GM21526 (cell line): ENCODE results near the gene RPP40.
"Not testable (repeated sequence)": the region's sequence is repeated elsewhere in the genome, so short reads cannot be mapped to it uniquely, and the experiment has no call there.

Experiments
- ATAC-seq: cut with Tn5 transposase; IDR thresholded peaks from one replicate; pipeline ENCODE4 v1.9.1; 2021; ENCODE audit warnings: moderate library complexity; ENCODE audit not compliant: unreplicated experiment, low FRiP score

RPP40 gene, protein sequence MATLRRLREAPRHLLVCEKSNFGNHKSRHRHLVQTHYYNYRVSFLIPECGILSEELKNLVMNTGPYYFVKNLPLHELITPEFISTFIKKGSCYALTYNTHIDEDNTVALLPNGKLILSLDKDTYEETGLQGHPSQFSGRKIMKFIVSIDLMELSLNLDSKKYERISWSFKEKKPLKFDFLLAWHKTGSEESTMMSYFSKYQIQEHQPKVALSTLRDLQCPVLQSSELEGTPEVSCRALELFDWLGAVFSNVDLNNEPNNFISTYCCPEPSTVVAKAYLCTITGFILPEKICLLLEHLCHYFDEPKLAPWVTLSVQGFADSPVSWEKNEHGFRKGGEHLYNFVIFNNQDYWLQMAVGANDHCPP

DNA sequence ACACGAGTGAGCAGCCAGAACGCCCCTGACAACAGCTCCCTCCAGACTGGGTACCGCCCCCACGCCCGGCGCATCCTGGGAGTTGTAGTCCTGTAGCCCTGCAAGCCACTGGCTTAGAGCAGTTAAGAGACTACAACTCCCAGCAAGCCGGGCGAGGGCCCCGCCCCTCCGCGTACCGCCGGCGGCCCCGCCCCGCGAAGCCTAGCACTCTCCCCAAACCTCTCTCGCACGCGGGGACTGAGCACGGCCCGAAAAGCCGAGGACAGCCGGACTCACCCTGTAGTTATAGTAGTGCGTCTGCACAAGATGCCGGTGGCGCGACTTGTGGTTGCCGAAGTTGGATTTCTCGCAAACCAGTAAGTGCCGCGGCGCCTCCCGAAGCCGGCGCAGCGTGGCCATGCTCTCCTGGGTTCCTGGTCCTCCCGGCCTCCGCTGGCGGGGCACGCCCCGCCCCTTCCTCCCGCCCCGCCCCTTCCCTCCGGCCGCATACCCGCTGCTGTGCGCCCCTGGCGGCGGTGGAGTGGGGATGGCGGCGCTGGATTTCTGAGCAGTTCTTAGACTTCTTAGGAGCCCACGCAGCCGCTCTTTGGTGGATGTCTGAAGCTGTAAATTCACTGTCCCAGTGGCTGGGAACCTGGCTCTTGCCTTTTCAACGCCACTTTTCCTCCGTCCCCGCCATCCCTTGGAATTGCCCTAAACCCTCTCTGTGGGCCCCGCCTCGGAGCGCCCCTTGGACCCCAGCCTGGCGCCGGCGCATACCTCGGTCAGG lies at the start of gene RPP40:
TSS of gene RPP40 (minus strand) at position 434 of the 769 bp plus-strand sequence. CDS start at position 399, 35 bp downstream.
- ATAC-seq: peak; percentile 96

DNA sequence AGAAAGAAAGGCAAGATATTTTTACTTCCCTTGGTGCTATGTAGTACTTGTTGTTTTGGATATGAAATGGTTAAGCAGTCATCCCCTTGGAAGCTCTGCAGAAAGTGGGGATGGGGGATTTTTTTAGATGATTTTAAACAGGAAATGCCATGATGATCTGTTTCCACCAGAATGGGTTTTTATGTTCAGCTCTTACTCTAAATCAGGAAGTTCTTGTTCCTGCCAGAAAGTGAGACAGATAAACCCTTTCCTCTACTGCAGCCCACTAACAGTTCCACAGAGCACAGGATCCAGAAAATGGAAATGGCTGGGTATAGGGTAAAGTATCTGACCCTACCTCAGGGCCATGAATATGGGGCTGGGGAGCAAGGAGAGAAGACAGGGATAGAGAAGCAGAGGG lies 49.2 kb upstream of the RPP40 start:
- no peak for ATAC-seq

DNA sequence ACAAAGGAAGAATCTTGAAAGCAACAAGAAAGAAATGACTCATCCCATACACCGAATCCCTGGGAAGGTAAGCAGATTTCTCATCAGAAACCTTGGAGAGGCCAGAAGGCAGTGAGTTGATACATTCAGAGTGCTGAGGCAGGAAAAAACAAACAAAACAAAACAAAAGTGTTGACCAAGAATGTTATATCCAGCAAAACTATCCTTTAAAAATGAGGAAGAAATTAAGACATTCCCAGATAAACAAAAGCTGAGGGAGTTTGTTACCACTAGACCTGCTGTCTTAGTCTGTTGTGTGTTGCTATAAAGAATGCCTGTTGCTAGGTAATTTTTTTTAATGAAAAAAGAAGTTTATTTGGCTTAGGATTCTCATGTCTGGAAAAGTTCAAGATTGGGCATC lies 47.6 kb upstream of the RPP40 start:
- no peak for ATAC-seq

DNA sequence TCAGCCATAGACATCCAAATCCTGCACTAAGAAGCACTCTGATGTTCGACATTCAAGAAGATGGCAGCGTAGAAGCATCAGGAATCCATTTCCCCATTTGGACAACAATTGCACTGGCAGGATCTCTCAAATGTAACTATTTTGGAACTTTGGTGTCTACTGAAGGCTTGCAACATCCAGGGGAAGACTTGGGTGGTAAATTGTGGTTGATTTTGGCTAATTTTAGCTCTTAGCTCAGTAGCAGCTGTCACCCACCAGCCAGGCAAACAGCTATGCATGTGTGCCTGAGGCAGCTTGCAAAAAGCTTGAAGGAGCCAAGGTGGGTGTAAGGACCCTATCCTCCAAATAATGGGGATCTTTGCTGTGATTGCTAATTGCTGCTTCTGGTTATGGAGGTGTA lies 46.2 kb upstream of the RPP40 start:
- ATAC-seq: no peak

DNA sequence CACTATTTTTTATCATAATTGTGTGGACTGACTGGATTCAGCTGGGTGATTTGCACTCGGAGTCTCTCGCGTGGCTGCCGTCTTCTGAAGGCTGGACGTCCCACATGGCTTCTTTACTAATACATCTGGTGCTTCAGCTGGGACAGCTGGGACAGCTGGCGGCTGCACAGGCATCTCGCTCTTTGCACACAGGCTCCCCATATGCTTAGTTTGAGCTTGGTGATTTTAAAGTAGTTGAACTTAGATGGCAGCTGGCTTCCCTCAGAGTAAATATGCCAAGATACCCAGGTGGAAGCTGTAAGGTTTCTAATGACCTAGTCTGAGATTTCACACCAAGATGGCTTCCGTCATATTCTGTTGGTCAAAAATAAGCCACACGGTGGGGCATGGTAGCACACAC lies 42.6 kb upstream of the RPP40 start:
- ATAC-seq: no peak

DNA sequence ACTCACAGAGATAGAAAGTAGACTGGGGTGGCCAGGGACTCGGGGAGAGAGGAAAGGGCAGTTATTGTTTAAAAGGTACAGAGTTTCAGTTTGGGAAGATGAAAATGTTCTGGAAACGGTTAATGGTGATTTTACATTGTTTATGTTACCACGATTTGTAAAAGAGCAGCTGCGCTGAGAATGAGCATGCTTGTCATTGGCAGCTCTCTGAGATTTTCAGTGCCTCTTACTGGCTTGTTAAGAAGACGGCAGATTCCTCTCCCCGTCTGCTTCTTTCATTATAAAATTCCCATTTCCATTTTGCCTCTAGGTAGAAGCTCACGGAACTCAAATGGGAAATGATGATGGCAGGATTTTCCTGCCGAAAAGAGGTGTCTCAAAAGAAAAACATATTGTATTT lies 41.6 kb upstream of the RPP40 start:
- ATAC-seq: no peak

DNA sequence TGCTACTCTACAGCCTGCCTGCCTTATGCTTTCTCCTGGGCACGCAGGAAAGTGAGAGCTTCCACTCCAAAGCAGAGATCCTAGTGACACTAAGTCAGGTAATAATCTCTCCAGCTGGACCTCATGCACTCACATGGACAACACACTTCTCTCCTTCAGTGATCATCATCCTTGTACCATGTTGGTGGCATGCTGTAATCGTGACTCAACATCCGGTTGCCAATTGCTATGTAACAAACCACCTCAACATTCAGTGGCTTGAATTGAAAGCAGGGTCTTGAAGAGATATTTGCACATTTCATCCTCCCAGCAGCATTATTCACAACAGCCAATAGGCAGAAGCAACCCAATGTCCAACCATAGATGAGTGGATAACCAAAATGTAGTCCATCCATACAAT lies 41.0 kb upstream of the RPP40 start:
- no peak for ATAC-seq

DNA sequence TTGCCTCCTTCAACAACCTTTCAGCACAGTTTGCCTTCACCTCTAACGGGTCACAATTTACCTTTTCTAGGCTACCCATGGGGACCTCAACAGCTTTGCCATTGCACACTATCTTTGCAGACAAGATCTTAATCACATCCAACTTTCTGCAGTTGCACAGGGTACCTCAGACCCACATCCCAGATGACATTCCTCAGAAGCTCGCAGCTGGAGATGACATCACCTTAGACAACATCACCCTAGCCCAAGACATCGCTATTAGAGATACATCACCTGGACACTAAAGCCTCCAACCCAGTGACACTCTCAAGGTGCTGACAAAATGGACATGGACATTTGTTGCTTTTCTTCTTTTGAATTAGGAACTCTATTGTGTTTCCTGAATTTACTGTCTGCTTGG lies 38.6 kb upstream of the RPP40 start:
- ATAC-seq: no peak

DNA sequence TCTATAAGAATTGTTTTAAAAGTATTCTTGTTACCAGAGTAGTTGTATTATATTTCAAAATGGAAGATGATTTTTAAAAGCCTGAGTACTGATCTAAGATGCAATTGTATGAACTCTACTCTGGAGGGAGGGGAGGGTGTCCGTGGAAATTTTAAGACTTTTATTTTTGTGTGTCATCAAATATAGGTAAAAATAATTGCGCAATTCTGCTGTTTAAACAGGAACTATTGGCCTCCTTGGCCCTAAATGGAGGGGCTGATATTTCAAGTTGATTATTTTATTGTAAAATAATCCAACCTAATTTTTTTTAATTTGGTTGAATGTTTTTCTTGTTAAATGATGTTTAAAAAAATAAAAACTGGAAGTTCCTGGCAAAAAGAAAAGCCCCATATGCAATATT lies 38.1 kb upstream of the RPP40 start:
- ATAC-seq: no peak

DNA sequence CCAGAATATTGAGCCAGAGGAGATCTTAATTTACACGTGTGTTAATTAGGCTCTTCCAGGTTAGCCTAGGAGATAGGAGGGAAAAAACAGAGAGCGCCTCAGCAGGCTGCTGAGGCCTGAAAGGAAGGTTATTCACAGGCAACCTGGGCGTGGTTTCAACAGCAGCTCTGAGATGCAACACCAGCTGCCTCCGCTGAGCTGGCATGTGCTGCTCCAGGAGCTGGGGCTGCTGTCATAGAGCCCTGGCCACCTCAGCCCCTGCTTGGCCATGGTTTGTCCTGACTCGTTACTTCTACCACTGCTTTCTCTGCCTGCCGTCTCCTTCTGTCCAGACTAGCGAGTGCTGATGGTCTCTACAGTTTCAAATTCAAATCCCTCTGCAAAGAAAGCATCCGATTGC lies 32.4 kb upstream of the RPP40 start:
- ATAC-seq: no peak

DNA sequence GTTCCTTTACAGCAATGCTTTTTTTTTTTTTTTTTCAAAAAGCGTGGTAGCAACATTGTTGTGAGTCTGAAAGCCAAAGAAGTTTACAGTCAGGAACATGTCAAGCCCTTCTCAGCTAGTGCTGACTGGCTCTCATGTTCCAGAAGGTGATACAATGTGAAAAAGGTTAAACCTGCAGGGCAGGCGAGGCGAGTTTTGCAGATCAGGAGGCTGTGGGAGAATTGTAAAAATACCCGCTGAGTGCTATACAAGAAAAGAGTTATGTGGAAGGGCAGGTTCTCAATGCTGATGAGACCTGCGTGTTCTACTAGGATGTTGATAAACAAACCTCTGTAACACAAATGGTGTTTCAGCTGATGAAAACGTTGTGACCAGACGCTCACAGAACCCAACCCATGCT lies 30.9 kb upstream of the RPP40 start:
- ATAC-seq: no peak

DNA sequence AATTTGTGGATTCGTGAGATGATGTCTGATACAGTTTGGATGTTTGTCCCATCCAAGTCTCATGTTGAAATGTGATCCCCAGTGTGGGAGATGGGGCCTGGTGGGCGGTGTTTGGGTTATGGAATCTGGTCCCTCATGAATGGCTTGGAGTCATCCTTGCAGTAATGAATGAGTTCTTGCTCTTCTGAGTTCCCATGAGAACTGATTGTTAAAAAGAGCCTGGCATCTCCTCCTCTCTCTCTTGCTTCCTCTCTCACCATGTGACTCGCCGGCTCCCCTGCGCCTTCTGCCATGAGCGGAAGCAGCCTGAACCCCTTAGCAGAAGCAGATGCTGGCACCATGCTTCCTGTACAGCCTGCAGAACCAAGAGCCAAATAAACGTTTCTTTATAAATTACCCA lies 30.5 kb upstream of the RPP40 start:
- ATAC-seq: no peak

DNA sequence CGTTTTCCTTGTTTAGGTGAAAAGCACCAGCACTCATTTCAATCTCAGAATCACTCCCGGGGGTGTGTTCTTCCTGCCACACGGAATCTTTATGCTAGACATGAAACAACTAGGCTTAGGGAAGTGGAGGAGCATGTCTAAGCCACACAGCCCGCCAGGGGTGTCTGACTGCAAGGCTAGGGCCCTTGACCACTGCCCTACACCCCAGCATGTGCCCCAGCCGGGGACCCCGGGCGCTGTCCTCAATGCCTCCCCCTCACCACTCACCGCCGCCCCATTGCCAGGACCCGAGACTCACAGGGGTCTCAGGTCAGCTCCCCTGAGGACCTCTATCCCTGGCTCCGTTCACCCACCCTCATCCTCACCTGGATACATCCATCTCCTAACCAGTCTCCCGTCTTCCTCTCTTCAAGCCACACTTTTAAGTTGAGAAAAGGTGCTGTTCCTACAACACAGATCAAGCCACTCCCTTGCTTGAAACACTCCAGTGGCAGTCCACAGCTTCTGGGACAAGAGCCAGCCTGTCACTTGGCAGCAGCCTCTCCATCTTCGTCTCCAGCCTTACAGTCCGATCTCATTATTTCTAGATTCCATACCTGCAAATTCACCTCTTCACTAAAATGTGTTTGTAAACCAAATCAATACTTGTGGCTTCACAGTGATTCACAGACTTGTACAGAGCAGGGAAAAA lies 29.5 kb upstream of the RPP40 start:
- ATAC-seq: not testable (repeated sequence)

DNA sequence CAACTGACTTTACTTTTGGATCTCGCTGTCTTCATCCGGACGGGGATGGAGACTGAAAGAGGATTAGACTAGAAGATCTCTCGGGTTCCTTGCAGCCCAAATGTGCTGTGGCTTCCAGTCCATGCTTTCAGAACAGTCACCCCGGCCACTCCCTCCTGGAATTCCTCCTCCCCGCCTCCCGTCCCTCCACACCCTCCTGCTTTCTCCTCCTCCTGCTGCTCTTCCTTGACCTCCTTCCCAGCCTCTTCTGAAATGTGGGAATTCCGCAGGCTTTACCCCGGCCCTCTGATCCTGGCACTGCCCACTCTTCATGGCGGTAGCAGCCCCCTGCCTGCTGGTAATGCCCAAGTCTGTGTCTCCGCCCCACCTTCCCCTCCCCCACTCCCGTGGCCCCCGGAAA lies 28.9 kb upstream of the RPP40 start:
- ATAC-seq: not testable (repeated sequence)

DNA sequence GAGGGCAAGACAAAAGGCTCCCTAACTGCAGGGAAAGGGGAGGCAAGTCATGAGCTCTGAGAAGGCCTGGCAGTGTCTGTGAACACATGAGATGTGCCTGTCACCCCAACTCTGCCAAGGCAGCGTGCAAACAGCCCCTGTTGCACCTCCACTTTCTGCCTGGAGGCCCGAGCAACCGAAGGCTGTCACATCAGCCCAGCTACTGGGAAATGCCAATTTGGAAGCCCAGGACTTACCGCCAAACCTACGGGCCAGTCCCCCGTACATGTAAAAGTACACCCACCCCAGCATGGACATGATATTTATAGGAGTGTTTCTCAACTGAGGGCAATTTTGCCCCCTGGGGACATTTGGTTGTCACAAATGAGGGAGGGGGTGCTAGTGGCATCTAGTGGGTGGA lies 27.3 kb upstream of the RPP40 start:
- ATAC-seq: no peak

DNA sequence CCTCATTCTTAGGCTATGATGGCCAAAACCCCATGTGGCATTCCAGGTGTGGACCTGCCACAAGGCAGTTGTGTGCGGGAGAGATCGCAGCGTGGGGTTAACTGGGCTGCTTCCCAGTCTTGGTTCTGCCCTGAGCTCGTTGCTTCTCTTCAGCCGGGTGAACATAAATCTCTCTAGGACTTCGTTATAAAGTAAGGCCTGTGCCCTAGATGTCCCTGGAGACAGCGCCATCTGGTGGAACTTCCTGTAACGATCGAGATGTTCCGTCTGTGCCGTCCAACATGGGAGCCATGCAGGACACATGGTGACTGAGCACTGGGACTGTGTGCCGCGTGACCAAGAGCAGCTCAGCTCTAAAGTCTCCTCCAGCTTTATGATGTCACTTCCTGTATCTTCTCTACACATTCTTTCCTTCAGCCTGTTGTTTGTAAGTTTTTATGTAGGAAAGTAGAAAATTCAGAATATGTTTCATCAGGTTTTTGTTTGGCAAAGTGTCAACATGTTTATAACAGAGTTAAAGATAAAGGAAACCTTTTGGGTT lies 26.8 kb upstream of the RPP40 start:
- ATAC-seq: peak; percentile 89

DNA sequence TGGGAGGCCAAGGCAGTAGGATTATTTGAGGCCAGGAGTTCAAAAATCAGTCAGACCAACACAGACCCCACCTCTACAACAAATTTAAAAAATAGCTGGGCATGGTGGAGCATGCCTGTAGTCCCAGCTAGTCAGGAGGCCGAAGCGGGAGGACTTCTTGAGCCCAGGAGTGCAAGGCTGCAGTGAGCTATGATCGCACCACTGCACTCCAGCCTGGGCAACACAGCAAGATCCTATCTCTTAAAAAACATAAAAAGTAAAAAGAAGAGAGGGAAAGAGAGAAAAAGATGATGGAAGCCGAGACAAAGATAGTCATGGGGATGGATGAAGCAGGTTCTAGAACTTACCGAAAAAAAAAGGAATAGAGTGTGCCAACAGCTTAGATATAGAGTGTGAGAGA lies 25.8 kb upstream of the RPP40 start:
- ATAC-seq: no peak

DNA sequence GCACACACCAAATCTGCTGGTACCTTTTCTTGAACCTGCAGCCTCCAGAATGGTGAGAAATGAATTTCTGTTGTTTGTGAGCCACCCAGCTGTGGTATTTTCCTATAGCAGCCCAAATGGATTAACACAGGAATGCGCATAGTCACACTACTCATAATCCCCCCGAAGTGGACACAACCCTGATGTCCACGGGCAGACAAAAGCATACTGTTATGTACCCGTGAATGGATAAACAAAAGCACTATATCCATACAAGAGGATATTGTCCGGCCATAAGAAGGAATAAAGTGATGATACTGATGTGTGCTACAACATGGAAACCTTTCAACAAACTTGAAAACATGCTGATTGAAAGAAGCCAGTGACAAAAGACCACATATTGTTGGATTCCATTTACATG lies 25.1 kb upstream of the RPP40 start:
- ATAC-seq: no peak

DNA sequence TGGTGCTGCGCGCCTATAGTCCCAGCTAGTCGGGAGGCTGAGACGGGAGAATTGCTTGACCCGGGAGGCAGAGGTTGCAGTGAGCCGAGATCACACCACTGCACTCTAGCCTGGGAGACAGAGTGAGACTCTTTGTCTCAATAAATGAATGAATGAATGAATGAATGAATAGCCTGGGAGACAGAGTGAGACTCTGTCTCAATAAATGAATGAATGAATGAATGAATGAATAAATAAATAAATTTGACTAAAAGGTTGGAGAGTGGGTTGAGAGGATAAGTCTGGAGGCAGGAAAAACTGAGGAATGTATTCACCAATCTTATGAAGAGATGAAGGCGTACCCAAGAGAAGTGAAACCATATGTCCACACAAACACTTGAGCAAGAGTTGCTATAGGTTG lies 24.5 kb upstream of the RPP40 start:
- ATAC-seq: no peak

DNA sequence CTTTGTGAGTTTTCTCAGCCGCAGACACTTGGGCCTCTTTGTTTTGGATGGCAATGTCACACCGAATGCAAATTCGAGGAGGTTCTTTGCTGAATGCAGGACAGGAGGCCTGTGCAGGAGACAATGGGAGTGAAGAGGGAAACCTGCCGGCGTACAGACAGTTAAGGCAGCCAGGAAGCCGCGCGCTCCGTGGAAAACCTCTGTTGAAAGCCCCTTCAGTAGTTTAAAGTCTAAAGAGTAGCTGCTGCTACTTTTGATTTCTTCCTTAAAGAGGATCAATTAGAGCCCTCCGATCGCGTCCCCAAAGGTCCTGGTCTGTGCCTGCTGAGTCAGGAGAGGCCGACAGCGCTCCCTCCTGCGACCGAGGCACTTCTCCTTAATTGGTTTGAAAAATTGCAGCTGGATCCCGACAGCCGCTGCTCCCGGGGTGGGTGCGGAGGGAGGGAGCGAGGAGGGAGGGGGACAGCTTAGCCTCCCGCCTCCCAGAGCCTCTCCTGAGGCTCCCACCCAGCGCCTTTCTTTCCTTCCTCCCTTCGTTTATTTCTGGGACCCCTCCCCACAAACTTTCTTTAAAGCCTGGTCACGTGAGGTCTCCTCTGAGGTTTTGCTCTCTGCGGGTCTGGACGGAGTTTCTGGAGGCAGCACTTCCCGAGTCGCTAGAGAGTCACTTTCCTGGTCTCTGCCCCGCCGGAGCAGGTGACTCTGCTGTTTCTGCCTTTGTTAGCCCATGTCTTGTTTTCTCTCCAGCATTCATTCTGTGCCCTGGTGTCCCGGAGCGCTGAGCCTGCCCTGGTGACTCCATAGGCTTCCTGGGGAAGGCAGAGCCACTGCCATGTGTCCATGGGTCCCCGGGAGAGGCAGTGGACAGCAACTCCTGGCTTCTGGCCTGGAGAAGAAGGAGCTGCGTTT lies 22.3 kb upstream of the RPP40 start:
- no peak for ATAC-seq
